Choroid plexus epithelial cell (primary cell): ENCODE data around the gene PTH2R.
A peak's percentile ranks its signal among the peaks of the same experiment; 100 is the strongest.
"Not testable (repeated sequence)": the region's sequence is repeated elsewhere in the genome, so short reads cannot be mapped to it uniquely, and the experiment has no call there.

Experiments
- DNase-seq: peaks from one replicate; pipeline ENCODE4 v3.0.0-alpha.2; 2010; ENCODE audit warnings: low read depth
- H3K4me3 ChIP-seq: 2 replicates; pipeline ENCODE4 v1.5.1; 2011; ENCODE audit warnings: low read depth, mild to moderate bottlenecking, control low read depth, low read length, moderate library complexity
- CTCF ChIP-seq: conservative IDR thresholded peaks from 2 replicates; pipeline ENCODE4 v1.5.1; 2011; ENCODE audit warnings: low read depth, mild to moderate bottlenecking, control low read depth, inconsistent platforms, low read length, moderate library complexity

The PTH2R gene

GRCh38 chr2:208375491-208376068, 31.0 kb upstream of the PTH2R start:
- DNase-seq: no peak
- no peak overlapping the region for H3K4me3 ChIP-seq
- no peak for TF ChIP-seq CTCF

GRCh38 chr2:208377344-208377860, 29.2 kb upstream of the PTH2R start:
- H3K4me3 ChIP-seq, DNase-seq: not testable (repeated sequence)

GRCh38 chr2:208379192-208379591, 27.4 kb upstream of the PTH2R start:
- DNase-seq: no peak
- no peak overlapping the region for H3K4me3 ChIP-seq
- TF ChIP-seq CTCF: no peak

- no peak for TF ChIP-seq CTCF
- DNase-seq: no peak
These were observed 22.0 kb upstream of the PTH2R start for GRCh38 chr2:208384637-208385036.

GRCh38 chr2:208386541-208386940, 20.1 kb upstream of the PTH2R start:
- no peak for DNase-seq
- no peak overlapping the region for H3K4me3 ChIP-seq
- TF ChIP-seq CTCF: no peak

More at GRCh38 chr2:208384637-208385036, 22.0 kb upstream of the PTH2R start:
- H3K4me3 ChIP-seq: no peak overlapping the region

GRCh38 chr2:208389940-208390339, 16.7 kb upstream of the PTH2R start:
- TF ChIP-seq CTCF: no peak
- DNase-seq: no peak
- H3K4me3 ChIP-seq: no peak overlapping the region

GRCh38 chr2:208392300-208392699, 14.3 kb upstream of the PTH2R start:
- peak; percentile 31 for DNase-seq
- TF ChIP-seq CTCF: peak; percentile 39
- H3K4me3 ChIP-seq: no peak overlapping the region

- not testable (repeated sequence) for H3K4me3 ChIP-seq
These were observed 9.8 kb upstream of the PTH2R start for GRCh38 chr2:208396796-208397195.

More at GRCh38 chr2:208396796-208397195, 9.8 kb upstream of the PTH2R start:
- DNase-seq: not testable (repeated sequence)
